Keratinocyte (primary cell): Measurements from ENCODE around the gene FGB. TPM values are rescaled to one million over a fixed set of nuclear protein-coding genes. Genes with fewer than 3 reads are reported as not detected.

ENCODE experiments used
- DNase-seq: peaks from one replicate; pipeline ENCODE4 v3.0.0-alpha.2; 2011; ENCODE audit warnings: low read depth, missing footprints, low spot score
- FAIRE-seq: peaks from 2 replicates; lab custom pipeline; 2011; peaks lifted over from hg19 to GRCh38; lab: Jason Lieb, UNC
- H2AFZ ChIP-seq: 2 replicates; pipeline ENCODE4 v1.6.0; 2012; ENCODE audit warnings: low read length, control low read depth, inconsistent platforms; ENCODE audit not compliant: control insufficient read depth
- H3K27ac ChIP-seq: 2 replicates; pipeline ENCODE4 v1.5.1; 2011; ENCODE audit warnings: low read length; ENCODE audit not compliant: control insufficient read depth, insufficient read depth
- H3K27me3 ChIP-seq: 3 replicates; pipeline ENCODE4 v1.6.0; 2011; ENCODE audit warnings: low read length; ENCODE audit not compliant: control insufficient read depth, insufficient read depth; ENCODE audit errors: extremely low read depth
- H3K36me3 ChIP-seq, 2 experiments: 2 replicates in 1 of 2; 3 replicates in 1 of 2; pipeline ENCODE4 v1.5.1; 2011; ENCODE audit warnings: low read length in 2 of 2, mild to moderate bottlenecking in 1 of 2; ENCODE audit not compliant: control insufficient read depth in 2 of 2, insufficient read depth in 2 of 2; ENCODE audit errors: extremely low read depth in 1 of 2
- H3K4me1 ChIP-seq: 3 replicates; pipeline ENCODE4 v1.5.1; 2011; ENCODE audit warnings: low read length; ENCODE audit not compliant: control insufficient read depth, insufficient read depth; ENCODE audit errors: extremely low read depth
- H3K4me2 ChIP-seq: 3 replicates; pipeline ENCODE4 v1.6.0; 2011; ENCODE audit warnings: low read depth, low read length; ENCODE audit not compliant: control insufficient read depth, insufficient read depth; ENCODE audit errors: extremely low read depth
- H3K4me3 ChIP-seq, 3 experiments: fragments of 200-600 bp in 1 of 3; sonication (generic) in 1 of 3; 2 replicates in 2 of 3; 3 replicates in 1 of 3; pipeline ENCODE4 v1.5.1; 2011 to 2016; ENCODE audit warnings: low read length in 3 of 3, mild to moderate bottlenecking in 3 of 3, control low read depth in 2 of 3, inconsistent platforms in 1 of 3, low read depth in 1 of 3, mixed read lengths in 1 of 3, mixed run types in 1 of 3, moderate library complexity in 1 of 3; ENCODE audit not compliant: control insufficient read depth in 2 of 3, insufficient read depth in 2 of 3; ENCODE audit errors: extremely low read depth in 1 of 3
- H3K79me2 ChIP-seq: 2 replicates; pipeline ENCODE4 v1.6.0; 2012; ENCODE audit warnings: low read length; ENCODE audit not compliant: control insufficient read depth, insufficient read depth
- H3K9ac ChIP-seq: 3 replicates; pipeline ENCODE4 v1.6.0; 2011; ENCODE audit warnings: low read length; ENCODE audit not compliant: control insufficient read depth, insufficient read depth; ENCODE audit errors: extremely low read depth
- H3K9me1 ChIP-seq: 3 replicates; pipeline ENCODE4 v1.6.0; 2011; ENCODE audit warnings: low read length; ENCODE audit not compliant: control insufficient read depth, insufficient read depth; ENCODE audit errors: extremely low read depth
- H3K9me3 ChIP-seq: 2 replicates; pipeline ENCODE4 v1.5.1; 2012; ENCODE audit warnings: low read depth, low read length; ENCODE audit not compliant: control insufficient read depth
- H4K20me1 ChIP-seq: 3 replicates; pipeline ENCODE4 v1.6.0; 2011; ENCODE audit warnings: low read length; ENCODE audit not compliant: control insufficient read depth, insufficient read depth; ENCODE audit errors: extremely low read depth
- EZH2 ChIP-seq: IDR thresholded peaks from one replicate; pipeline ENCODE4 v1.6.1; 2012; ENCODE audit warnings: inconsistent platforms, mild to moderate bottlenecking, low read length, moderate library complexity
- dilution Hi-C: fragments of 300-500 bp; cut with MboI; formaldehyde crosslinking; loops from one replicate; pipeline ENCODE4 v1.7.0; 2020; ENCODE audit warnings: low sequenced_read_pairs; ENCODE audit not compliant: extremely low pct_ligation_motif_present
- polyA plus RNA-seq, 5 experiments: library from polyadenylated mRNA; depleted of rRNA in 3 of 5; stranded (reverse) in 3 of 5; stranded (forward) in 1 of 5; unstranded in 1 of 5; fragments of >200 nt; gene quantifications; 1 replicate in 1 of 5; 2 replicates in 3 of 5; 3 replicates in 1 of 5; pipeline versions ENCODE4 v1.2.1 to v1.2.3, GENCODE V29; 2011 to 2012; ENCODE audit warnings: missing spikeins in 2 of 5, low read depth in 1 of 5, low replicate concordance in 1 of 5
- TF ChIP-seq, protein P1 (sequence below), 3 experiments: IDR thresholded peaks in 1 of 3; conservative IDR thresholded peaks in 1 of 3; optimal IDR thresholded peaks in 1 of 3; 2 replicates in 2 of 3; 3 replicates in 1 of 3; pipeline versions ENCODE3 to v1.5.1; 2011; ENCODE audit warnings: low read length in 3 of 3, mild to moderate bottlenecking in 3 of 3, moderate library complexity in 2 of 3, control low read depth in 1 of 3, inconsistent platforms in 1 of 3; ENCODE audit not compliant: insufficient read depth in 2 of 3; ENCODE audit errors: extremely low read depth in 1 of 3

The FGB gene
- polyA plus RNA-seq, 1 donor (not counting 4 experiments of a cell fraction or from before 2014, with no cell fraction given): not detected

DNA sequence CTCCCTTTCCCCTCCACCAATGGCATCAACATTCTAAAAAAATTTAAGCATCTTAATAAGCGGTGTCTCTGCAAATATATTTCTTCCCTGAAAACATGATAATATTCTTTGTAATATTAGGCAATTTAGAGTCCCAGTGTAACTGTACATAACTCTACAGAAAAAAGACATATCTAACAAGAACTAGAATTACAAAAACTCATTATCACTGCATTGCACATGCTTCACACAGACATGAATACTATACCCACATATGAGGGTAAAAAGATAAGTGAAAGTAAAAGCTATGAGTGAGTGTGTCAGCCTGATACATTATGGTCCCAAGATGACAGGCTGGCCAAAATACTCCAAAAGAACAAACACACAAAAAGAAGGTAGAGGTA, 2.4 kb upstream of the FGB start:
- dilution Hi-C loops: no loop called here
- TF ChIP-seq EZH2: no peak
- TF ChIP-seq, protein P1, sequence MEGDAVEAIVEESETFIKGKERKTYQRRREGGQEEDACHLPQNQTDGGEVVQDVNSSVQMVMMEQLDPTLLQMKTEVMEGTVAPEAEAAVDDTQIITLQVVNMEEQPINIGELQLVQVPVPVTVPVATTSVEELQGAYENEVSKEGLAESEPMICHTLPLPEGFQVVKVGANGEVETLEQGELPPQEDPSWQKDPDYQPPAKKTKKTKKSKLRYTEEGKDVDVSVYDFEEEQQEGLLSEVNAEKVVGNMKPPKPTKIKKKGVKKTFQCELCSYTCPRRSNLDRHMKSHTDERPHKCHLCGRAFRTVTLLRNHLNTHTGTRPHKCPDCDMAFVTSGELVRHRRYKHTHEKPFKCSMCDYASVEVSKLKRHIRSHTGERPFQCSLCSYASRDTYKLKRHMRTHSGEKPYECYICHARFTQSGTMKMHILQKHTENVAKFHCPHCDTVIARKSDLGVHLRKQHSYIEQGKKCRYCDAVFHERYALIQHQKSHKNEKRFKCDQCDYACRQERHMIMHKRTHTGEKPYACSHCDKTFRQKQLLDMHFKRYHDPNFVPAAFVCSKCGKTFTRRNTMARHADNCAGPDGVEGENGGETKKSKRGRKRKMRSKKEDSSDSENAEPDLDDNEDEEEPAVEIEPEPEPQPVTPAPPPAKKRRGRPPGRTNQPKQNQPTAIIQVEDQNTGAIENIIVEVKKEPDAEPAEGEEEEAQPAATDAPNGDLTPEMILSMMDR (optimal IDR thresholded peaks at IDR 0.05 in 1 of 3, IDR thresholded peaks at IDR 0.05 in 1 of 3, conservative IDR thresholded peaks at IDR 0.05 in 1 of 3; ENCODE audit: extremely low read depth in 1 of 3, insufficient read depth in 2 of 3, low read length in 3 of 3): no peak
- H3K4me1 ChIP-seq: no peaks in the 10 kb centered on the region
- H3K79me2 ChIP-seq: no peaks in the 10 kb centered on the region
- FAIRE-seq (no peak), DNase-seq (no peak)
- H3K4me3 ChIP-seq: no peak overlapping the region
- no peaks in the 10 kb centered on the region for H3K27me3 ChIP-seq
- H4K20me1 ChIP-seq: no peaks in the 10 kb centered on the region
- no peak overlapping the region for H3K27ac ChIP-seq
- no peak overlapping the region for H3K4me2 ChIP-seq
- H3K9me1 ChIP-seq: no peaks in the 10 kb centered on the region
- no peaks in the 10 kb centered on the region for H3K9me3 ChIP-seq
- no peak overlapping the region for H2AFZ ChIP-seq
- no peak overlapping the region for H3K9ac ChIP-seq
- H3K36me3 ChIP-seq: no peaks in the 10 kb centered on the region

GRCh38 chr4:154560824-154561231, 2.0 kb upstream of the FGB start:
- H3K4me2 ChIP-seq: no peak overlapping the region
- no peak overlapping the region for H2AFZ ChIP-seq
- H3K9me3 ChIP-seq: no peaks in the 10 kb centered on the region
- no peak overlapping the region for H3K27ac ChIP-seq
- no peak overlapping the region for H3K4me3 ChIP-seq
- H3K4me1 ChIP-seq: no peaks in the 10 kb centered on the region
- no peaks in the 10 kb centered on the region for H3K9me1 ChIP-seq
- FAIRE-seq (no peak), DNase-seq (no peak)
- H4K20me1 ChIP-seq: no peaks in the 10 kb centered on the region
- no peaks in the 10 kb centered on the region for H3K36me3 ChIP-seq
- dilution Hi-C loops: no loop called here
- TF ChIP-seq EZH2: no peak
- TF ChIP-seq, protein P1 (optimal IDR thresholded peaks at IDR 0.05 in 1 of 3, IDR thresholded peaks at IDR 0.05 in 1 of 3, conservative IDR thresholded peaks at IDR 0.05 in 1 of 3; ENCODE audit: extremely low read depth in 1 of 3, insufficient read depth in 2 of 3, low read length in 3 of 3): no peak
- H3K27me3 ChIP-seq: no peaks in the 10 kb centered on the region
- no peak overlapping the region for H3K9ac ChIP-seq
- no peaks in the 10 kb centered on the region for H3K79me2 ChIP-seq
